ENCODE data around the gene RBM15B. TPM values are rescaled to one million over a fixed set of nuclear protein-coding genes. Genes with fewer than 3 reads are reported as not detected.
"Not testable (repeated sequence)": the region's sequence is repeated elsewhere in the genome, so short reads cannot be mapped to it uniquely, and the experiment has no call there.

Gene RBM15B
- polyA plus RNA-seq (ENCODE audit: insufficient read depth in 1 of 5, insufficient read length in 5 of 5, low replicate concordance in 1 of 5): 10 to 100 TPM; 31.2 to 38.6 (median 37.4) TPM
- long read RNA-seq, donor 1, full-length matches to known transcripts: 197 of 207 reads
- long read RNA-seq, donor 1, partial matches to known transcripts: 10 of 207 reads
- long read RNA-seq, donor 1, other reads (novel, unspliced or antisense): 0 of 207 reads
- long read RNA-seq, donor 2, full-length matches to known transcripts: 86 of 86 reads
- long read RNA-seq, donor 2, partial matches to known transcripts: 0 of 86 reads
- long read RNA-seq, donor 2, other reads (novel, unspliced or antisense): 0 of 86 reads
- long read RNA-seq, donor 3, full-length matches to known transcripts: 128 of 128 reads
- long read RNA-seq, donor 3, partial matches to known transcripts: 0 of 128 reads
- long read RNA-seq, donor 3, other reads (novel, unspliced or antisense): 0 of 128 reads
- long read RNA-seq, donor 4, full-length matches to known transcripts: 86 of 86 reads
- long read RNA-seq, donor 4, partial matches to known transcripts: 0 of 86 reads
- long read RNA-seq, donor 4, other reads (novel, unspliced or antisense): 0 of 86 reads
- long read RNA-seq, donor 5, full-length matches to known transcripts: 152 of 152 reads
- long read RNA-seq, donor 5, partial matches to known transcripts: 0 of 152 reads
- long read RNA-seq, donor 5, other reads (novel, unspliced or antisense): 0 of 152 reads
- long read RNA-seq, donor 6, full-length matches to known transcripts: 124 of 124 reads
- long read RNA-seq, donor 6, partial matches to known transcripts: 0 of 124 reads
- long read RNA-seq, donor 6, other reads (novel, unspliced or antisense): 0 of 124 reads
- long read RNA-seq, donor 7, full-length matches to known transcripts: 87 of 87 reads
- long read RNA-seq, donor 7, partial matches to known transcripts: 0 of 87 reads
- long read RNA-seq, donor 7, other reads (novel, unspliced or antisense): 0 of 87 reads
- long read RNA-seq, donor 8, full-length matches to known transcripts: 54 of 54 reads
- long read RNA-seq, donor 8, partial matches to known transcripts: 0 of 54 reads
- long read RNA-seq, donor 8, other reads (novel, unspliced or antisense): 0 of 54 reads

- DNase-seq: peak; percentile 95 to 96
These were observed at the start of gene RBM15B for GRCh38 chr3:51391075-51391565. Gene RBM15B, plus strand, starts transcription at chr3:51391285. Its CDS starts 115 bp downstream, at chr3:51391400.

DNA sequence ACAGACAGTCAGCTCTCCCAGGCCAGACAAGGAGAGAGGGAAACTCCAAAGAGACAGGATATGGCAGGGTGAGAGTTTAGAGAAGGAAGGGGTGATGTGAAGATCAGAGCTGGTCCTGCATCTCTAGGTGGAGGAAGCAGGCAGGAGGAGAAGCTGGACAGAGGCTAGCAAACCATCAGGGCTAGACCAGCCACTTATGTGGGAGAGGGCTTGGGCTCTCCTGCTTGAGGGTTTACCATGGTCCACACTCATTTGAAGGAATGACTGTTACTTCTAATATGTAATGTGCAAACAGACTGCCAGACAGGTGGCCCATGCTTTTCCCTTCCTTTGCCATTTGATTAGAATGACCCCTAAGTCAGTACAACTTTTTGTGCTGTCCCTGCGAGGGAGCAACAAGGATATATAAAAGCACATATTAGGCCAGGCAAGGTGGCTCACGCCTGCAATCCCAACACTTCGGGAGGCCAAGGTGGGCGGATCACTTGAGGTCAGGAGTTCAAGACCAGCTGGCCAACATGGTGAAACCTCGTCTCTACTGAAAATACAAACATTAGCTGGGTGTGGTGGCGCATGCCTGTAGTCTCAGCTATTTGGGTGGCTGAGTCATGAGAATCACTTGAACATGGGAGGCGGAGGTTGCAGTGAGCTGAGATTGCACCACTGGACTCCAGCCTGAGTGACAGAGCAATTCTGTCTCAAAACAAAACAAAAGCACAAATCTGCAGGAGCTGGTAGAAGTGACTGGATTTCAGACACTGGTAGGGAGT lies 47.0 kb upstream of the RBM15B start:
- no peak for DNase-seq

DNA sequence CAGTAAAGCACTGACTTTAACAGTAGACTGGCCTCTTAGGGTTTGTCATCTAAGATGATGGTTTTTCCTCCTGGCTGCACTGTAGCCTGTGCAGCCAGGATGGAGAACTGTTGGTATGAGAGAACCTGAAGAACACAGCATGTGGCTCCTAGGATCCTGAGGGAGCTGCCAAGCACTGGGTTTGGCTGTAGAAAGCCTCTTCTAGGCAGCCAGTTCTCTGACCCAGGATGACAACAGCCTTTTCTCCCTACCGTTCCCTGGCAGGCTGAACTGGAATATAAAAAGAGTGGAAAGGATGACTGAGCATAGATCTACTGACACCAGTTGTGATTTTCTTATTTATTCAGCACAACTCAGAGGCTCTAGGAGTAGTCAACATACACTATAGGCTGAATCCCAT lies 40.3 kb upstream of the RBM15B start:
- DNase-seq: no peak

DNA sequence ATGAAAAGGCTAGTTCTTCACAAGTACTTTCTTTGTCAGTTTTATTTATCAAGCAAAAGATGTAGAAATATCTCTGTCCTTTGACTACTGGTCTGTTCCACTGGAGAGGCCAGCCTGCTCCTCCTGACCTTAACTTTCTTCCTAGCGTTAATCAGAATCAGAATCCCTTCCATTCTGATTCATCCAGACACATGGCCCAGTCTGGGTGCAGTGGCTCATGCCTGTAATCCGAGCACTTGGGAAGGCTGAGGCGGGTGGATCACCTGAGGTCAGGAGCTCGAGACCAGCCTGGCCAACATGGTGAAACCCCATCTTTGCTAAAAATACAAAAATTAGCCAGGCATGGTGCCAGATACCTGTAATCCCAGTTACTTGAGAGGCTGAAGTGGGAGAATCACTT lies 38.0 kb upstream of the RBM15B start:
- DNase-seq: no peak

DNA sequence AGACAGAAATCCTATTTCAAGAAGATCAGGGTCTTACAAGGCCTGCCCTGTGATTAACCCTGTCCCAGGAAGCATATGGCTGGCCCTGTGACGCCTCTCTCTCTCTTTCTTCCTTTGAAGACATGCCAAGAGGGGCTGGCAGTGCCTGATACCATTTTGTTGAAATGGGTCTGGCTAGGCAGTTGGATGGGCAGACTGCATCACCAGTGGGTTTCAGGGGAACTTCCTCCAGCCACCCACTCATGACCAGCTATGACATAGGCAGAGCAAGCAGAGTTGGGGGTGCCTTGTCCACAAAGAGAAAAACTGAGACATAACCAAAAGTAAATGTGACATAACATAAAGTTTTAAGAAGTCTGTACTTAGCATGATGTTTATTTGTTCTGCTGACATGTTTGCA lies 37.4 kb upstream of the RBM15B start:
- no peak for DNase-seq

DNA sequence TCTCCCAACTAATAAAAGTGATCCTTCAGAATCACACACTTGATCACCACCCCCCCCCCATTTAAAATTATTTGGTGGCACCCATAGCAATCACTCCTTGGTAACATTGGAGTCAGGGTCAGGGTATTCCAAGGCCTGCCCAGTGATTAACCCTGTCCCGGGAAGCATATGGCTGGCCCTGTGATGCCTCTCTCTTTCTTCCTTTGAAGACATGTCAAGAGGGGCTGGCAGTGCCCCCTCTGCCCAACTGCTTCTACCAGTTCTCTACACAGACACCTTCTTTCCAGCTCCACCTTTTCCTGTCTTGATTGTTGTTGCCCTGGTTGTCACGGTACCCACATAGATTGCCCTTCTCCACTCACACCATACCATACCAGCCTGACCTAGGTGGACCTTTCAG lies 36.9 kb upstream of the RBM15B start:
- DNase-seq: no peak

DNA sequence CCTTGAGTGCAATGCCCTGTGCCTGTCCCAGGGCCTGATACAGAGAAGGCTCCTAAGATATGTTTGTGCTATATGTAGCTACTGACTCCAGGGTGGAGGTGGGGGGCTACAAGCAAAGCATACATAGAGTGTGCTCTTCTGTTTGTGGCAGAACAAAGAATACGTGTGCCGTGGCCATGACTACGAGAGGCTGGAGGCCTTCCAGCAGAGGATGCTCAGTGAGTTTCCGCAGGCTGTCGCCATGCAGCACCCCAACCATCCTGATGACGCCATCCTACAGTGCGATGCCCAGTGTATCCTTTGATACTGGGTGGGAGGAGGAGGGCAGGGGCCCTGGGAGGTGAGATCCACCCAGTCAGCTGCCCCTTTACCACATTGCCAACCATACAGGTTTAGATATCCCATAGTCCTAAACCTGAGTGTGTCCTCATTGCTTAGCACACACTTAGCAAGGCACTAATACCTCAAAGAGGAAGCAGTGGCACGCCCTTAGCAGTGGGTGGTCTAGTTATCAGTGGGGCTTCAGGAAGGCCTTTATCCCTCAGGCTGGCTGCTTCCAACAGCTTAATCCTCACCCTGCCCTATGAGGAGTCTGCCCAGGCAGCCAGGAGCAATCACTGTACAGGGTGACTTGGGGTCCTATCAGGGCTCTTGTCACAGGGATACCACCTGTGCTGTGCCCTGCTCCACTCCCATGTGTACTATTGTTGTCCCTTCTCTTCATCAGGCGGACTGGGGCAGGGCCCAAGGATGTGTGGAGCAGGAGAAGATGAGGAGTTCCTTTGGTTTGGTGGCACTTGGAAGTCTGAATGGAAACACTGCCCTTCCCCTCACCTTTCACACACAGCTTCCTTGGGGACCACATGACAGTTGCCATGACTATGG lies 36.1 kb upstream of the RBM15B start:
- no peak for DNase-seq

GRCh38 chr3:51355891-51356578 lies 35.0 kb upstream of the RBM15B start:
- DNase-seq: no peak

DNA sequence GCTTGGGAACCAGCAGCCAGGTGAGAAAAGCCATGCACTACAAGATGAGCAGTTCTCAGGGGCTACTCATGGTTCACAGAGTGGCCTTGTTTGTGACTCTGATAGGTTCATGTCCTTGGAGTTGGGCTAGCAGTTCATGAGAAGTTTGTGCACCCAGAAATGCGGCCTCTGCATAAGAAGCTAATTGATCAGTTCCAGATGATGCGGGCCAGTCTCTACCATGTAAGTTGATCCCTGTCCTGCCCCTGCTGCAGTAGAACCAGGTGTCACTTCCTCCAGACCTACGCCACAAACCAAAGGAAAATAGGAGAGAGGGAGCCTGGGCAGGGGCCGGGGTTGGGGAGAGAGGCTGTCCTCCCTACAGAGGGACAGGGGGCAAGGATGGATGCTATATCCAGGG lies 33.2 kb upstream of the RBM15B start:
- DNase-seq: no peak

GRCh38 chr3:51358981-51359380 lies 32.1 kb upstream of the RBM15B start:
- DNase-seq: no peak

DNA sequence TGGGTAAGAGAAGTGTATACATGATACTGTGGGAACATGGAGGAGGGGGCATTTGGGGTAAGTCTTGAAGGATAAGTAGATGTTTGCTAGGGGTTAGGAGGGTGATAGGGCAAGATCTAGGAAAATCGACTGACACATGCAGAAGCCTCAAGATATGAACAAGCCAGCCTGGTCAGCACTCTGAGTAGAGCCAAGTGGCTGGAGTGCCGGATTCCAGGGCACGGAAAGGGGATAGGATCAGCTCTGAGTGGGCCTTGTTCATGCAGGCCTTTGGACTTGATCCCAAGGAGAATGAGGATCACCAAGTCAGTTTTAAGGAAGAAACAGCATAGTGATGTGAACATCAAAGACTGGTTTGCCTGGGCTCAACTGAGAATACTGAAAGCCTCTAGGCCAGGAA lies 30.3 kb upstream of the RBM15B start:
- DNase-seq: no peak

- no peak for DNase-seq
These were observed 29.3 kb upstream of the RBM15B start for GRCh38 chr3:51361746-51362145.

- no peak for DNase-seq
These were observed 28.6 kb upstream of the RBM15B start for GRCh38 chr3:51362476-51362875.

- DNase-seq: not testable (repeated sequence)
These were observed 22.8 kb upstream of the RBM15B start for GRCh38 chr3:51368276-51368675.

DNA sequence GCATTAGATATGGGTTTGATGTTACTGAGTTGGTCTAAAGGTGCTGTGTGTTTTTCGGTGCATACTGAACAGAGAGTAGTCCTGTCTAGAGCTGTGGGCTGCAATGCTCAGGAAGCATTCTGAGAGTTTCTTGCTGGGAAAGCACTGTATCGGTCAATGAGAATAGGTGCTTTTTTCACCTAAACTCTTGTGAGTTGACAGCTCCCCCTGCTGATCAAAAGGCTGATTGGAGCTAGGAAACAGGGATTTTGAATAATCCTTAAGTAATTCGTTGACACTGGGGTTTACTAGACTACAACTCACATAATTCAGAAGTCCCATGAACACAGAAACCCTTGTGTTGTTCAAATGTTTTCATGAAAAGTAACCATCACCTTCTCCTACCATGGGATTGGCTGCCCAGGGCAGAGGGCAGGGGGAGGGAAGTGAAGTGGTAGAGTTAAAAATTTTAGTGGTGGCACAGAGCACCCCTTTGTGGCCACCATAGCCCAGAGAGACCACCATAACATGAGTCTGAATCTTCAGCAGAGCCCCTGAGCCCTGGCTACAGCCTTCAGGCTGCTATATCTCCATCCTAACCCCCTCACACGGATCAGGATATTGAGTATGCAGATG lies 19.0 kb upstream of the RBM15B start:
- peak in 1 of 2 donors; percentile 36 for DNase-seq

- DNase-seq: no peak
These were observed 17.2 kb upstream of the RBM15B start for GRCh38 chr3:51373658-51374421.

GRCh38 chr3:51374456-51374855 lies 16.6 kb upstream of the RBM15B start:
- no peak for DNase-seq

DNA sequence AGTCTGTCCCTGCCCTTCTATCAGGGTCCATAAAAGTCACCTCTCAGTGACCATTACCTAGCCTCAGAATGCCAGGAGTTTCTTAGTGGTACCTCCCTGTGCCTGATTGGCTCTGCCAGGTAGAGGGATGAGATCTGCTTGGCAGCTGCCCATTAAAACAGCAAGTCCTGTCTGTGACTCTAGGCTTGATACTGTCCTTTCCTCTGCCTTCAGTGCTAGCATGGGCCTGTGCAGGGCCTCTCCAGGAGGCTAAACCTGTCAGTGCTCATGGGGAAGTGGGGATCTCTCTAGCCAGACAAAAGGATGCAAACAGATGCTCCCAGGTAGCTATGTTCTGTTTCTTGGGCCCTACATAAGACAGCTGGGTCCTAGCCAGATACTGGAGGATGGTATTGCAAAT lies 15.9 kb upstream of the RBM15B start:
- no peak for DNase-seq
